Measurements from ENCODE around the gene ZFR. TPM values are rescaled to one million over a fixed set of nuclear protein-coding genes. Genes with fewer than 3 reads are reported as not detected.

Gene ZFR
- polyA plus RNA-seq, 1 of the 3 experiments (the other 2 are of a cell fraction) = 24.6 TPM

DNA sequence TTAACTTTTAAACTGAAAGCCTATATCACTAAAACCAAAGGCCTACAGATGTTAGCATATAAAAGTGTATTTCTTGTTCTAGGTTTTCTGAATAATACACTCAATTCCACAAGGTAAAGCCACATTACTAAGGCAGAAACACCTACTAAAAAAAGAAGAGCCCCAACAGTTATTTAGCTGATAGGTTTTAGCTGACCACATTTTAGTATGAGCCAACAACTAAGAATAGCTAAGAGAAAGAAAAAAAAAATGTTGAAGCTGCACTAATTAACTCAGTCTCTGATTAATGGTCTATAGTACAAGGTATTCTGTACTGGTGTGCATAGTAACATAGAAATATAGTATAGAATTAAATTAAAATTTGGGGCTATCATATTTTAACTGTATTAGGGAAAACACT is 23.5 kb downstream of the ZFR start:
- Histone ChIP-seq H3K27me3 (ENCODE audit: insufficient read depth) (no peaks in the 10 kb centered on the region), H3K9me2 (no peaks in the 10 kb centered on the region), H3K4me1 (ENCODE audit: control insufficient read depth in 1 of 2, insufficient read depth in 2 of 2, low read depth in 1 of 2, low read length in 1 of 2) (peaks cover 8 to 11% of the 10 kb centered on the region in 2 experiments; a peak in 3 of 4 replicates), H3F3A (replicated peaks; ENCODE audit: insufficient read depth) (peaks cover 12% of the 10 kb centered on the region), H3K4me3 (ENCODE audit: low read depth in 2 of 2, low read length in 1 of 2) (no peak overlapping the region), H4K20me1 (ENCODE audit: insufficient read depth) (peaks cover 59% of the 10 kb centered on the region), H3K4me2 (no peak overlapping the region), H3K79me2 (ENCODE audit: insufficient read depth) (peaks cover 99% of the 10 kb centered on the region), H3K9me3 (0 out of 2 replicates have a peak, but pooled peaks cover under 1% of the 10 kb centered on the region), H3K27ac (ENCODE audit: low read depth in 2 of 2, low read length in 1 of 2) (no peak overlapping the region), H2AFZ (ENCODE audit: low read depth) (no peak overlapping the region), H3K36me3 (replicated peaks in 1 of 2; ENCODE audit: control insufficient read depth in 1 of 2, insufficient read depth in 2 of 2, low read length in 1 of 2) (peaks cover 14 to 59% of the 10 kb centered on the region in 2 experiments), H3K9ac (no peak overlapping the region)
- CTCF ChIA-PET = interaction anchor here (2.0 kb wide), 1 partner anchor 169 kb away, joined by 5 read pairs; no protein-coding TSS in a partner anchor
- DNase-seq = no peak
- POLR2A ChIA-PET = no interaction called here
- TF ChIP-seq RCOR1 (IDR thresholded peaks at IDR 0.05; ENCODE audit: low read length) = no peak
- no peak for TF ChIP-seq SMC3 (IDR thresholded peaks at IDR 0.05; ENCODE audit: low read depth, low read length)
- no peak for TF ChIP-seq FOSL2 (IDR thresholded peaks at IDR 0.05; ENCODE audit: borderline replicate concordance, low read depth)
- TF ChIP-seq CHD2 (IDR thresholded peaks at IDR 0.05; ENCODE audit: low read length, partially characterized antibody) = no peak
- TF ChIP-seq JUND (IDR thresholded peaks at IDR 0.05) = no peak
- no peak for TF ChIP-seq REST (IDR thresholded peaks at IDR 0.05; ENCODE audit: low read depth, low read length)
- TF ChIP-seq RAD21 (IDR thresholded peaks at IDR 0.05; ENCODE audit: low read length) = no peak
- TF ChIP-seq GABPA (IDR thresholded peaks at IDR 0.05; ENCODE audit: low read depth) = no peak
- TF ChIP-seq EZH2phosphoT487 (IDR thresholded peaks at IDR 0.05; ENCODE audit: borderline replicate concordance, low read depth) = no peak
- no peak for TF ChIP-seq TCF12 (IDR thresholded peaks at IDR 0.05)
- TF ChIP-seq, protein P1, sequence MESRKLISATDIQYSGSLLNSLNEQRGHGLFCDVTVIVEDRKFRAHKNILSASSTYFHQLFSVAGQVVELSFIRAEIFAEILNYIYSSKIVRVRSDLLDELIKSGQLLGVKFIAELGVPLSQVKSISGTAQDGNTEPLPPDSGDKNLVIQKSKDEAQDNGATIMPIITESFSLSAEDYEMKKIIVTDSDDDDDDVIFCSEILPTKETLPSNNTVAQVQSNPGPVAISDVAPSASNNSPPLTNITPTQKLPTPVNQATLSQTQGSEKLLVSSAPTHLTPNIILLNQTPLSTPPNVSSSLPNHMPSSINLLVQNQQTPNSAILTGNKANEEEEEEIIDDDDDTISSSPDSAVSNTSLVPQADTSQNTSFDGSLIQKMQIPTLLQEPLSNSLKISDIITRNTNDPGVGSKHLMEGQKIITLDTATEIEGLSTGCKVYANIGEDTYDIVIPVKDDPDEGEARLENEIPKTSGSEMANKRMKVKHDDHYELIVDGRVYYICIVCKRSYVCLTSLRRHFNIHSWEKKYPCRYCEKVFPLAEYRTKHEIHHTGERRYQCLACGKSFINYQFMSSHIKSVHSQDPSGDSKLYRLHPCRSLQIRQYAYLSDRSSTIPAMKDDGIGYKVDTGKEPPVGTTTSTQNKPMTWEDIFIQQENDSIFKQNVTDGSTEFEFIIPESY (IDR thresholded peaks at IDR 0.05; ENCODE audit: borderline replicate concordance, low read depth) = no peak
- TF ChIP-seq RXRA (IDR thresholded peaks at IDR 0.05; ENCODE audit: borderline replicate concordance, low read depth) = no peak
- TF ChIP-seq, protein P2, sequence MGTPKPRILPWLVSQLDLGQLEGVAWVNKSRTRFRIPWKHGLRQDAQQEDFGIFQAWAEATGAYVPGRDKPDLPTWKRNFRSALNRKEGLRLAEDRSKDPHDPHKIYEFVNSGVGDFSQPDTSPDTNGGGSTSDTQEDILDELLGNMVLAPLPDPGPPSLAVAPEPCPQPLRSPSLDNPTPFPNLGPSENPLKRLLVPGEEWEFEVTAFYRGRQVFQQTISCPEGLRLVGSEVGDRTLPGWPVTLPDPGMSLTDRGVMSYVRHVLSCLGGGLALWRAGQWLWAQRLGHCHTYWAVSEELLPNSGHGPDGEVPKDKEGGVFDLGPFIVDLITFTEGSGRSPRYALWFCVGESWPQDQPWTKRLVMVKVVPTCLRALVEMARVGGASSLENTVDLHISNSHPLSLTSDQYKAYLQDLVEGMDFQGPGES (IDR thresholded peaks at IDR 0.05; ENCODE audit: low read depth, low read length) = no peak
